Smooth muscle cell (in vitro differentiated cells): Measurements from ENCODE around the gene CIAO3. TPM values are rescaled to one million over a fixed set of nuclear protein-coding genes. Genes with fewer than 3 reads are reported as not detected.

Experiments
- DNase-seq: peaks from one replicate; lab custom pipeline; 2025; ENCODE audit not compliant: unreplicated experiment; lab: John Stamatoyannopoulos, UW
- H2AFZ ChIP-seq: fragments of 200-600 bp; sonication (generic); 2 replicates; pipeline ENCODE4 v1.6.0; 2016; ENCODE audit warnings: antibody characterized with exemption, low read depth, mild to moderate bottlenecking
- H3F3A ChIP-seq: fragments of 200-600 bp; sonication (generic); 2 replicates; pipeline ENCODE4 v1.6.0; 2017; ENCODE audit warnings: antibody characterized with exemption, low read depth
- H3K27ac ChIP-seq: fragments of 200-600 bp; sonication (generic); 2 replicates; pipeline ENCODE4 v1.5.1; 2016; ENCODE audit warnings: low read depth, mild to moderate bottlenecking
- H3K27me3 ChIP-seq: fragments of 200-600 bp; sonication (generic); 2 replicates; pipeline ENCODE4 v1.6.1; 2016; ENCODE audit warnings: low read depth, mild to moderate bottlenecking
- H3K36me3 ChIP-seq: fragments of 200-600 bp; sonication (generic); 2 replicates; pipeline ENCODE4 v1.5.1; 2016; ENCODE audit warnings: low read depth
- H3K4me1 ChIP-seq: fragments of 200-600 bp; sonication (generic); 2 replicates; pipeline ENCODE4 v1.5.1; 2016; ENCODE audit warnings: low read depth
- H3K4me2 ChIP-seq: fragments of 200-600 bp; sonication (generic); 2 replicates; pipeline ENCODE4 v1.6.0; 2016; ENCODE audit warnings: mild to moderate bottlenecking
- H3K4me3 ChIP-seq: fragments of 200-600 bp; sonication (generic); 2 replicates; pipeline ENCODE4 v1.5.1; 2016; ENCODE audit warnings: mild to moderate bottlenecking
- H3K79me2 ChIP-seq: fragments of 200-600 bp; sonication (generic); 2 replicates; pipeline ENCODE4 v1.6.0; 2016; ENCODE audit warnings: low read depth, mild to moderate bottlenecking
- H3K9ac ChIP-seq: fragments of 200-600 bp; sonication (generic); 2 replicates; pipeline ENCODE4 v1.6.0; 2016; ENCODE audit warnings: low read depth
- H3K9me3 ChIP-seq: fragments of 200-600 bp; sonication (generic); replicated peaks from 2 replicates; pipeline ENCODE4 v1.5.1; 2016; ENCODE audit warnings: low read depth
- H4K20me1 ChIP-seq: fragments of 200-600 bp; sonication (generic); 2 replicates; pipeline ENCODE4 v1.6.0; 2016; ENCODE audit warnings: low read depth
- WGBS: methylation state at CpG from one replicate; pipeline ENCODE4 v1.1.7; 2016; ENCODE audit warnings: low lambda C conversion rate; 5-methylcytosine and 5-hydroxymethylcytosine counted together
- polyA plus RNA-seq: library from polyadenylated mRNA; unstranded; fragments of >200 nt; fragmentation: Nextera tagmentation; extraction: Ambion mirVana; gene quantifications from 2 replicates; pipeline ENCODE4 v1.2.1, GENCODE V29; 2016
- total RNA-seq: library from RNA; depleted of rRNA; stranded (reverse); fragments of >200 nt; gene quantifications from 2 replicates; pipeline ENCODE4 v1.2.3, GENCODE V29; 2014
- TF ChIP-seq, protein P1 (sequence below): fragments of 200-600 bp; sonication (generic); IDR thresholded peaks from 2 replicates; pipeline ENCODE4 v1.5.1; 2017; ENCODE audit warnings: borderline replicate concordance, mild to moderate bottlenecking, antibody characterized with exemption; ENCODE audit not compliant: insufficient read depth, poor library complexity, severe bottlenecking

CIAO3 gene
- 19.7 and 33.5 TPM in 2 replicates for total RNA-seq
- 35.6 and 39.6 TPM in 2 replicates for polyA plus RNA-seq

- H3K9me3 ChIP-seq = no peaks in the 10 kb centered on the region
- no peaks in the 10 kb centered on the region for H3K27me3 ChIP-seq
- H3K79me2 ChIP-seq = no peaks in the 10 kb centered on the region
- peak within 1 kb of the TSS; percentile 99 for H3K4me2 ChIP-seq
- H3K27ac ChIP-seq = peak within 1 kb of the TSS; percentile 44
- H3K9ac ChIP-seq = peak within 1 kb of the TSS; percentile 91
- peak within 1 kb of the TSS; percentile 99 for H2AFZ ChIP-seq
- peaks cover 5% of the 10 kb centered on the region for H3K4me1 ChIP-seq
- H4K20me1 ChIP-seq = no peaks in the 10 kb centered on the region
- TF ChIP-seq, protein P1, sequence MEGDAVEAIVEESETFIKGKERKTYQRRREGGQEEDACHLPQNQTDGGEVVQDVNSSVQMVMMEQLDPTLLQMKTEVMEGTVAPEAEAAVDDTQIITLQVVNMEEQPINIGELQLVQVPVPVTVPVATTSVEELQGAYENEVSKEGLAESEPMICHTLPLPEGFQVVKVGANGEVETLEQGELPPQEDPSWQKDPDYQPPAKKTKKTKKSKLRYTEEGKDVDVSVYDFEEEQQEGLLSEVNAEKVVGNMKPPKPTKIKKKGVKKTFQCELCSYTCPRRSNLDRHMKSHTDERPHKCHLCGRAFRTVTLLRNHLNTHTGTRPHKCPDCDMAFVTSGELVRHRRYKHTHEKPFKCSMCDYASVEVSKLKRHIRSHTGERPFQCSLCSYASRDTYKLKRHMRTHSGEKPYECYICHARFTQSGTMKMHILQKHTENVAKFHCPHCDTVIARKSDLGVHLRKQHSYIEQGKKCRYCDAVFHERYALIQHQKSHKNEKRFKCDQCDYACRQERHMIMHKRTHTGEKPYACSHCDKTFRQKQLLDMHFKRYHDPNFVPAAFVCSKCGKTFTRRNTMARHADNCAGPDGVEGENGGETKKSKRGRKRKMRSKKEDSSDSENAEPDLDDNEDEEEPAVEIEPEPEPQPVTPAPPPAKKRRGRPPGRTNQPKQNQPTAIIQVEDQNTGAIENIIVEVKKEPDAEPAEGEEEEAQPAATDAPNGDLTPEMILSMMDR = peak; percentile 86
- DNase-seq = peak; percentile 75
- 1% methylated on average over 71 of the region's 79 CpGs for WGBS
- H3F3A ChIP-seq = no peaks in the 10 kb centered on the region
- H3K36me3 ChIP-seq = no peaks in the 10 kb centered on the region
- H3K4me3 ChIP-seq = peak within 1 kb of the TSS; percentile 95
Observed at GRCh38 chr16:740764-741505, at the start of gene CIAO3. TSS of gene CIAO3 (minus strand) at chr16:740997. CDS start at chr16:740985, 12 bp downstream.

- Histone ChIP-seq H3K27ac (no peak overlapping the region), H3K79me2 (peaks cover 12% of the 10 kb centered on the region), H2AFZ (no peak overlapping the region), H3K4me3 (no peak overlapping the region), H3K9me3 (no peaks in the 10 kb centered on the region), H3K9ac (no peak overlapping the region), H3K36me3 (no peaks in the 10 kb centered on the region), H3F3A (no peaks in the 10 kb centered on the region), H3K27me3 (no peaks in the 10 kb centered on the region), H4K20me1 (peaks cover 11% of the 10 kb centered on the region), H3K4me1 (peaks cover 12% of the 10 kb centered on the region), H3K4me2 (no peak overlapping the region)
- 98% methylated on average over 17 of the region's 17 CpGs for WGBS
- DNase-seq = no peak
- TF ChIP-seq, protein P1 = no peak
Observed at GRCh38 chr16:790086-790485, 49.3 kb upstream of the CIAO3 start.

DNA sequence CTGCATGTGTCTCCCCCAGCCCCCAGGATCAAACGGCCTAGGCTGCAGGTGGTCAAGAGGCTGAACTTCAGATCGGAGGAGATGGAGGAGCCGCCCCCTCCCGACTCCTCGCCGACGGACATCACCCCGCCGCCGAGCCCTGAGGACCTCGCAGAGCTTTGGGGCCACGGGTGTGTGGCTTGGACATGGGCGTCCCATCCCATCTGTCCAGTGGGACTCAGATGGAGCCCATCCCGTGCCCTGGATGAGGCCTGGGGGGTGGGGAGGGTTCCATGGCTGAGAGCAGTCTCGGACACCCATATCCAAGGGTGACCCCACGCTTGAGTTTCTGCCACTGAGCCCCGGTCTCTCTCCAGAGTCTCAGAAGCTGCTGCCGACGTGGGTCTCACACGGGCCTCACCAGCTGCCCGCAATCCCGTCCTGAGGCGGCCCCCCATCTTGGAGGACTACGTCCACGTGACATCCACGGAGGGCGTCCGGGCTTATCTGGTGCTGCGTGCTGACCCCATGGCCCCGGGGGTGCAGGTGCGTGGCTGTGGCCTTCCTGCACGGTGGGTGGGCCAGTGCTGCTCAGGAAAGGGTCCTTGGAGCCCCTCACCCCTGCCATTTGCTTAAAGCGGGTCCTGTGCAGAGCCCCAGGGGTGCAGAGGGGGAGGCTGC lies 48.5 kb upstream of the CIAO3 start:
- no peak overlapping the region for H2AFZ ChIP-seq
- peak overlapping the region; percentile 96 for H3K4me2 ChIP-seq

More for the DNA sequence above, 48.5 kb upstream of the CIAO3 start:
- Histone ChIP-seq H3K9ac (peak overlapping the region; percentile 62), H3K4me1 (peaks cover 12% of the 10 kb centered on the region), H3K27me3 (no peaks in the 10 kb centered on the region), H3K9me3 (no peaks in the 10 kb centered on the region), H3K36me3 (no peaks in the 10 kb centered on the region), H3K27ac (no peak overlapping the region), H3F3A (no peaks in the 10 kb centered on the region), H4K20me1 (peaks cover 11% of the 10 kb centered on the region), H3K79me2 (peaks cover 12% of the 10 kb centered on the region), H3K4me3 (peak overlapping the region; percentile 84)
- WGBS = 82% methylated on average over 33 of the region's 33 CpGs
- DNase-seq = no peak
- TF ChIP-seq, protein P1 = no peak
